Subcutaneous adipose tissue (tissue), 4 donors: ENCODE results near the gene SERPINB6. TPM values are rescaled to one million over a fixed set of nuclear protein-coding genes. Genes with fewer than 3 reads are reported as not detected.

ENCODE experiments used
- CTCF ChIP-seq: fragments of 450-650 bp; IDR thresholded peaks from one replicate; pipeline ENCODE4 v1.5.1; 2016; ENCODE audit warnings: low read depth, mild to moderate bottlenecking, control low read depth, antibody characterized with exemption, moderate library complexity
- total RNA-seq, 4 donors: library from RNA; depleted of rRNA; stranded (reverse); fragments of >200 nt; gene quantifications; one replicate each; pipeline ENCODE4 v1.1.0, GENCODE V29; 2016

SERPINB6 gene
- total RNA-seq, 4 donors from 2014 or later = 111 to 243 (median 166) TPM

GRCh38 chr6:3013901-3014674 is 42.7 kb upstream of the SERPINB6 start:
- no peak for TF ChIP-seq CTCF

GRCh38 chr6:3013486-3013885 is 42.1 kb upstream of the SERPINB6 start:
- no peak for TF ChIP-seq CTCF

- TF ChIP-seq CTCF = no peak
Measured at GRCh38 chr6:3011592-3011991, 40.2 kb upstream of the SERPINB6 start.

GRCh38 chr6:3011158-3011557 is 39.8 kb upstream of the SERPINB6 start:
- TF ChIP-seq CTCF = no peak

- TF ChIP-seq CTCF = no peak
Measured at GRCh38 chr6:3009930-3010329, 38.6 kb upstream of the SERPINB6 start.

GRCh38 chr6:3007571-3007970 is 36.2 kb upstream of the SERPINB6 start:
- no peak for TF ChIP-seq CTCF

- TF ChIP-seq CTCF = no peak
Measured at GRCh38 chr6:3006476-3006875, 35.1 kb upstream of the SERPINB6 start.
